ENCODE measurements around the gene SLC15A2.

SLC15A2 gene

DNA sequence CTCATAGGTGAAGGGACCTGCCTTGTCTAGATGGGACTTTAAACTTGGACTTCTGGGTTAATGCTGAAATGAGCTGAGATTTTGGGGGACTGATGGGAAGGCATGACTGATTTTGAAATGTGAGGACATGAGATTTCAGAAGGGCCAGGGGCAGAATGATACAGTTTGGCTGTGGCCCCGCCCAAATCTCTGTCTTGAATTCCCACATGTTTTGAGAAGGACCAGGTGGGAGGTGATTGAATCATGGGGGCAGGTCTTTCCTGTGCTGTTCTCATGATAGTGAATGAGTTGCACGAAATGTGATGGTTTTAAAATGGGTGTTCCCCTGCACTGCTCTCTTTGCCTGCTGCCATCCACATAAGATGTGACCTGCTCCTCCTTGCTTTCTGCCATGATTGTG is 85.0 kb downstream of the SLC15A2 start:
- DNase-seq (ENCODE audit: low read depth in 2 of 2, low spot score in 1 of 2): no peak

DNA sequence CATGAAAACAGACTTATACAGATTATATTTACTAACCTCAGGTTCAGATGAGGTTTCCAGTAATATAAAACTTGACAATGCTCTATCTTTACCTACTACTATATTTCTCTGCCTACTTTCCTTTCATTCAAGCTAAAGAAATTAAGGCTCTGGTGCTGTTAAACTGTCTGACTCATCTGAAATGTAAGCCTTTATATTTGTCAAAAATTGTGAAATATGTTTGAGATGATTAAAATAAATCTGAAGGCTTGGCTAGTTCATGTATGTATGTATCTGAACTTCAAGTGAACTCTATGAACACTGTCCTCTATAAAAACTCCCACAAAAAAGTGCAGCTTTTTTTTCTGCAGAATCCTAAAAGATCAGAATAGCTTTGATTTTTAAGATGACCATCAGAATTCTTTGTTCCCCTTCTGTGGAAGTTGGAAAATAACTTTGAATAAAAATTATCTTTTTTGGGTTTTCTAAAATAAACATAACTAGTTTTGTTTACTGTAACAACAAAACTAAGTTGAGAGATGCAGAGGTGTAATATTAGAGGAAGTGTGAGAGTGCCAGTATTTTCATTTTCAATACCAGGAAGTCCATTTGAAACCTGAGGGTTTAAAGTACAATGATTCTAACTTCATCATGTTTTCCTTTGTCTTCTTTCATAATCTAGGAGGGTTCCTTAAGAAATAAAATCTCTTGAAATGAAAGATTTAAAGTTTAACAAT is 85.7 kb downstream of the SLC15A2 start:
- no peak for DNase-seq (ENCODE audit: low read depth in 2 of 2, low spot score in 1 of 2)

DNA sequence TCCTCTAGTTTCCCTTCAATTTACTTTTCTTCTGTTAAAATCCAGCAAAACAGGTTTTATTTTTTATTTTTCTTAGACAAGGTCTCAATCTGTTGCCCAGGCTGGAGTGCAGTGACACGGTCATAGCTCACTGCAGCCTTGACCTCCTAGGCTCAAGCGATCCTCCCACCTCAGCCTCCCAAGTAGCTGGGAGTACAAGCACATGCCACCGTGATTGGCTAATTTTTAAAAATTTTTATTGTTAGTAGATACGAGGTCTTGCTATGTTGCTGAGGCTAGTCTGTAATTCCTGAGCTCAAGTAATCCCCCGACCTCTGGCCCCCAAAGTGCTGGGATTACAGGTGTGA is 86.2 kb downstream of the SLC15A2 start:
- DNase-seq (ENCODE audit: low read depth in 2 of 2, low spot score in 1 of 2): no peak

- DNase-seq (ENCODE audit: low read depth in 2 of 2, low spot score in 1 of 2): no peak
Observed at GRCh38 chr3:121981473-121981872, 87.3 kb downstream of the SLC15A2 start.

GRCh38 chr3:121985846-121986245 is 91.6 kb downstream of the SLC15A2 start:
- no peak for DNase-seq (ENCODE audit: low read depth in 2 of 2, low spot score in 1 of 2)

DNA sequence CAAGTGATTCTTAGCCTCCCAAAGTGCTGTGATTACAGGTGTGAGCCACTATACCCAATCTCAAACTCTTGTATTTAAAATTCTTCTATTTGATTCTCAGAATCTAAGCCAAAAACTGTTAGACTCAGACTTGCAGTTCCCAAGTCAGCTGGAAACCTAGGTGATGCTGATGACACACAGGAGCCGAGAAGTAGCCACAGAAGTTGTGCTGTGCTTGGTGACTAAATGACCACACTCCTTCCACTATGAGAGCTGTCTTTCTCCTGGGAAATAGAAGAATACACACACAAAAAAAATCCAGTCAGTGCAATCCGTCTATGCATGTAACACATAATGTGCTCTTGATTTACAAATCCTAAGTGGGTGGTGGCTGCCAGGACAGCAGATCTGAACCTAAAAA is 93.9 kb downstream of the SLC15A2 start:
- DNase-seq (ENCODE audit: low read depth in 2 of 2, low spot score in 1 of 2): no peak

DNA sequence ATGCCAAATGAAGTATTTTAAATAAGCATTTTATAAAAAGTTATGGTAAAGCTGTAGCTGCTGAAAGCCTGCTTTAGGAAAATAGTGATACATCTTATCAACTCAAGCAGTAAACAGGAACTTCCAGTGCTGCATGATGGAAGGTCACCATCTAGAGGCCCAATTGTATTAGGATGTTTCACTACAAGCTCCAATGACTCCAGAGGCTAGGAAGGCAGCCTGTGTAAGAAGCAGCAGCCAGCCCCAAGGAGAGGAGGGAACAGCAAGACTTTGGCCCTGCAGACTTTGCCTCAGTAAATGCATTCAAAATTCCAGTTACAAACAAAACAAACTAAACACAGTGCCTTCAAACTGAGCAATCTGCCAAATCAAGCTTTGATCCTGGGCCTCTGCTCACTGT is 95.7 kb downstream of the SLC15A2 start:
- no peak for DNase-seq (ENCODE audit: low read depth in 2 of 2, low spot score in 1 of 2)

- no peak for DNase-seq (ENCODE audit: low read depth in 2 of 2, low spot score in 1 of 2)
Observed at GRCh38 chr3:121992601-121993560, 98.7 kb downstream of the SLC15A2 start.
